ENCODE data around the gene CEPT1.

CEPT1 gene

DNA sequence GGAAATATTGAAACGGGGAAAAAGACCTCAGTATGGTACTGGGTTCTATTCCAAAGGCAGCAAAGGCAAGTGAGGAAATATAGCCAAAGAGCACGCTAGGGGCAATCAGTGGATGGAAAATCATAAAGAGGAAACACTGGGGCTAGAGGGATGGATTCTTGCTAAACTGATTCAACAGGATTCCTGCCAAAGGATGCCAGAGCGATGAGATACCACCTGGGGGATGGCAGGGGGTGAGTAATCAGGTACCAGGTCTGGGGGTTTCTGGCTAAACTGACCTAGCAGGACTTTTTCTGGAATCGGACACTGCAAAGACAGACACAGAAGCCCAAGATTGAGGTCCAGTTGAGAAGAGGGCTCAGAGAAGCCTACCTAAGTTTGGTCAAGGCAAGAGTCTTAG is 94.2 kb downstream of the CEPT1 start:
- DNase-seq: no peak
